Amygdala (tissue), 56 donors: ENCODE data around the gene FCHO2.

Experiments
- DNase-seq, 56 donors: peaks; one replicate each; lab custom pipeline; 2025; lab: John Stamatoyannopoulos, UW

Gene FCHO2

GRCh38 chr5:73104326-73104725, 148.5 kb downstream of the FCHO2 start:
- DNase-seq, result no peak

GRCh38 chr5:73106335-73106734, 150.5 kb downstream of the FCHO2 start:
- DNase-seq, result no peak

GRCh38 chr5:73110190-73110589, 154.3 kb downstream of the FCHO2 start:
- DNase-seq, result no peak

- DNase-seq, result no peak
These were observed 155.7 kb downstream of the FCHO2 start for GRCh38 chr5:73111536-73111935.

- DNase-seq, result no peak
These were observed 156.5 kb downstream of the FCHO2 start for GRCh38 chr5:73112359-73112758.

GRCh38 chr5:73114044-73114688, 158.3 kb downstream of the FCHO2 start:
- no peak for DNase-seq

- no peak for DNase-seq
These were observed 159.7 kb downstream of the FCHO2 start for GRCh38 chr5:73115399-73116051.

GRCh38 chr5:73116506-73116905, 160.7 kb downstream of the FCHO2 start:
- DNase-seq, result no peak

GRCh38 chr5:73117088-73117740, 161.4 kb downstream of the FCHO2 start:
- DNase-seq, result no peak

GRCh38 chr5:73118391-73118973, 162.6 kb downstream of the FCHO2 start:
- DNase-seq, result peak in 26 of 56 donors; percentile 12 to 67 (median 46)

- peak in 2 of 56 donors; percentile 4 to 11 for DNase-seq
These were observed 163.8 kb downstream of the FCHO2 start for GRCh38 chr5:73119451-73120157.

- peak in 11 of 56 donors; percentile 2 to 53 (median 21) for DNase-seq
These were observed 164.6 kb downstream of the FCHO2 start, which contains the start of gene TMEM171 for GRCh38 chr5:73120222-73121118. Gene TMEM171, plus strand, starts transcription at chr5:73120575. Its CDS starts 2,799 bp downstream, at chr5:73123374.

- no peak for DNase-seq
These were observed 165.2 kb downstream of the FCHO2 start for GRCh38 chr5:73121119-73121463.

GRCh38 chr5:73122875-73123810, 167.3 kb downstream of the FCHO2 start:
- no peak for DNase-seq

- no peak for DNase-seq
These were observed 169.4 kb downstream of the FCHO2 start for GRCh38 chr5:73125289-73125688.

GRCh38 chr5:73126381-73126780, 170.5 kb downstream of the FCHO2 start:
- DNase-seq, result peak in 45 of 56 donors; percentile 5 to 80 (median 42)

- no peak for DNase-seq
These were observed 171.1 kb downstream of the FCHO2 start for GRCh38 chr5:73126957-73127356.

GRCh38 chr5:73129143-73129542, 173.3 kb downstream of the FCHO2 start:
- DNase-seq, result no peak

- no peak for DNase-seq
These were observed 175.0 kb downstream of the FCHO2 start for GRCh38 chr5:73130811-73131210.
